Measurements from ENCODE around the gene RBPJL.
A peak's percentile ranks its signal among the peaks of the same experiment; 100 is the strongest.

Gene RBPJL

GRCh38 chr20:45318386-45318939 is 11.8 kb downstream of the RBPJL start:
- DNase-seq = peak; percentile 25

- no peak for DNase-seq
These were observed 12.3 kb downstream of the RBPJL start for GRCh38 chr20:45318948-45319347.

- peak; percentile 63 for DNase-seq
These were observed 14.4 kb downstream of the RBPJL start for GRCh38 chr20:45320948-45321595.

- DNase-seq = no peak
These were observed 16.3 kb downstream of the RBPJL start for GRCh38 chr20:45322952-45323383.

- DNase-seq = no peak
These were observed 17.1 kb downstream of the RBPJL start for GRCh38 chr20:45323731-45324130.

GRCh38 chr20:45325371-45325770 is 18.7 kb downstream of the RBPJL start:
- DNase-seq = no peak

- no peak for DNase-seq
These were observed 21.8 kb downstream of the RBPJL start for GRCh38 chr20:45328451-45328850.

GRCh38 chr20:45329497-45330319 is 23.1 kb downstream of the RBPJL start:
- no peak for DNase-seq

GRCh38 chr20:45330476-45330875 is 23.8 kb downstream of the RBPJL start:
- DNase-seq = no peak

GRCh38 chr20:45336530-45337366 is 30.1 kb downstream of the RBPJL start:
- DNase-seq = no peak

GRCh38 chr20:45337367-45338120 is 30.9 kb downstream of the RBPJL start:
- no peak for DNase-seq

GRCh38 chr20:45338121-45339030 is 31.7 kb downstream of the RBPJL start:
- DNase-seq = no peak

- DNase-seq = no peak
These were observed 32.4 kb downstream of the RBPJL start for GRCh38 chr20:45339084-45339483.

- DNase-seq = no peak
These were observed 33.2 kb downstream of the RBPJL start for GRCh38 chr20:45339799-45340198.

GRCh38 chr20:45340236-45340847 is 33.7 kb downstream of the RBPJL start:
- DNase-seq = no peak

- DNase-seq = no peak
These were observed 34.3 kb downstream of the RBPJL start for GRCh38 chr20:45340951-45341350.

- DNase-seq = no peak
These were observed 34.9 kb downstream of the RBPJL start for GRCh38 chr20:45341579-45341938.

GRCh38 chr20:45341939-45342854 is 35.6 kb downstream of the RBPJL start:
- no peak for DNase-seq

- DNase-seq = no peak
These were observed 36.4 kb downstream of the RBPJL start for GRCh38 chr20:45342855-45343531.

Measured in activated CD4-positive, alpha-beta T cell treated with anti-CD3 and anti-CD28 coated beads, Interleukin-10, Interleukin-2, amounts not matched to agents 100 ng/mL and 50 ng/mL, durations not matched to agents 16 hours and 8 hours (primary cell).